Subcutaneous adipose tissue (tissue), 4 donors: Measurements from ENCODE around the gene CTBP2. TPM values are rescaled to one million over a fixed set of nuclear protein-coding genes. Genes with fewer than 3 reads are reported as not detected.

Experiments
- CTCF ChIP-seq: fragments of 450-650 bp; IDR thresholded peaks from one replicate; pipeline ENCODE4 v1.5.1; 2016; ENCODE audit warnings: low read depth, mild to moderate bottlenecking, control low read depth, antibody characterized with exemption, moderate library complexity
- total RNA-seq, 4 donors: library from RNA; depleted of rRNA; stranded (reverse); fragments of >200 nt; gene quantifications; one replicate each; pipeline ENCODE4 v1.1.0, GENCODE V29; 2016

CTBP2 gene
- total RNA-seq, 4 donors from 2014 or later: 22.3 to 52.2 (median 42.5) TPM

GRCh38 chr10:125003901-125004467 is 156.4 kb downstream of the CTBP2 start:
- TF ChIP-seq CTCF: no peak

GRCh38 chr10:125003146-125003900 is 157.0 kb downstream of the CTBP2 start:
- no peak for TF ChIP-seq CTCF

- TF ChIP-seq CTCF: no peak
Measured at GRCh38 chr10:125002423-125003145, 157.8 kb downstream of the CTBP2 start.

- no peak for TF ChIP-seq CTCF
Measured at GRCh38 chr10:125002047-125002422, 158.3 kb downstream of the CTBP2 start.

- TF ChIP-seq CTCF: no peak
Measured at GRCh38 chr10:125001313-125002046, 158.9 kb downstream of the CTBP2 start.

GRCh38 chr10:125000366-125001312 is 159.7 kb downstream of the CTBP2 start:
- no peak for TF ChIP-seq CTCF
